NCI-H1105 (cell line): ENCODE data around the gene PCCA.
"Not testable (repeated sequence)": the region's sequence is repeated elsewhere in the genome, so short reads cannot be mapped to it uniquely, and the experiment has no call there.

ENCODE experiments used
- DNase-seq: peaks from one replicate; lab custom pipeline; 2025; lab: John Stamatoyannopoulos, UW

PCCA gene

GRCh38 chr13:100088644-100089464 lies at the start of gene PCCA:
Gene PCCA, plus strand, starts transcription at chr13:100089093. Its CDS starts 28 bp downstream, at chr13:100089121.
- DNase-seq = peak; percentile 55

GRCh38 chr13:100039740-100040139 lies 49.2 kb upstream of the PCCA start:
- DNase-seq = no peak

- DNase-seq = no peak
Observed at GRCh38 chr13:100040196-100040595, 48.7 kb upstream of the PCCA start.

GRCh38 chr13:100044936-100045335 lies 44.0 kb upstream of the PCCA start:
- no peak for DNase-seq

GRCh38 chr13:100045355-100045754 lies 43.5 kb upstream of the PCCA start:
- DNase-seq = no peak

GRCh38 chr13:100051070-100051469 lies 37.8 kb upstream of the PCCA start:
- DNase-seq = no peak

GRCh38 chr13:100059827-100060226 lies 29.1 kb upstream of the PCCA start:
- no peak for DNase-seq

GRCh38 chr13:100063333-100063732 lies 25.6 kb upstream of the PCCA start:
- DNase-seq = no peak

GRCh38 chr13:100063906-100064305 lies 25.0 kb upstream of the PCCA start:
- DNase-seq = no peak

GRCh38 chr13:100068133-100068931 lies 20.6 kb upstream of the PCCA start:
- no peak for DNase-seq

GRCh38 chr13:100069278-100069677 lies 19.6 kb upstream of the PCCA start:
- no peak for DNase-seq

- DNase-seq = no peak
Observed at GRCh38 chr13:100075700-100076587, 12.9 kb upstream of the PCCA start.

GRCh38 chr13:100079003-100079402 lies 9.9 kb upstream of the PCCA start:
- not testable (repeated sequence) for DNase-seq

- DNase-seq = not testable (repeated sequence)
Observed at GRCh38 chr13:100083401-100083800, 5.5 kb upstream of the PCCA start.

GRCh38 chr13:100088273-100088643 lies 635 bp upstream of the PCCA start:
- DNase-seq = no peak

- no peak for DNase-seq
Observed at GRCh38 chr13:100089465-100090032, 656 bp downstream of the PCCA start.

- no peak for DNase-seq
Observed at GRCh38 chr13:100090861-100091260, 2.0 kb downstream of the PCCA start.

GRCh38 chr13:100091391-100091790 lies 2.5 kb downstream of the PCCA start:
- DNase-seq = no peak

GRCh38 chr13:100092273-100092672 lies 3.4 kb downstream of the PCCA start:
- not testable (repeated sequence) for DNase-seq

- DNase-seq = no peak
Observed at GRCh38 chr13:100095498-100095897, 6.6 kb downstream of the PCCA start.

GRCh38 chr13:100096526-100096925 lies 7.6 kb downstream of the PCCA start:
- DNase-seq = no peak

- no peak for DNase-seq
Observed at GRCh38 chr13:100097821-100098220, 8.9 kb downstream of the PCCA start.
